ENCODE measurements around the gene LMBR1. TPM values are rescaled to one million over a fixed set of nuclear protein-coding genes. Genes with fewer than 3 reads are reported as not detected.
A peak's percentile ranks its signal among the peaks of the same experiment; 100 is the strongest.

The LMBR1 gene
- total and polyA plus RNA-seq, 2 experiments from 2014 or later = 21.8 to 26.7 TPM

DNA sequence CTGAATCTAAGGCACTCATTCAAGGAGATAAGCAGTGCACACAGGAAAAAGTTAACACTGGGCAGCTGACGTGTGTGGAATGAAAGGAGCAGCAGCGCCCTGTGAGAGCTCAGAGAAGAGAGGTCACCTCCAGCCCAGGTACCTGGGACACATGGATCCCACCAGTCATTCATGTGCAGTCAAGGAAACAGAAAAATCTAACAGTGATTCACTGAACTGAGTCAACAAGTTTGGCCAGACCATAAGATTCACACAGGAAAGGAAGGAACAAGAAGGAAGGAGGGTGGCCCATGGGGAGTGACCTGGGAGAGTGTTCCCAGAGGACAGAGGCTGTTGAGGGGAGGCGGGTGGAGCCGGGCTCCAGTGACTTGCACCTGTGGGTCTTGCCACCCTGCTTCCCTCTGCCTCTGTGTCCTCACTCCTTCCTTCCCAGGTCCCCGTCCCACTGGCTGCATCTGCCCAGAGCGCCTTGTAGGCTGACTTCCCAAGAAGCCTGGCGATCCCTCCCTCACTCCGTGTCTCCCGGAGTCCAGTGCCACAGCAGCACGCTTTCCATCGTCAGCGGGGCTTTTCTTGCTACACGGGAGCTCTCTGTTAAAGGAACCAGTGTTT is 224.7 kb downstream of the LMBR1 start:
- H2AFZ ChIP-seq = no peak overlapping the region
- no peaks in the 10 kb centered on the region for H3K4me1 ChIP-seq (ENCODE audit: insufficient read depth)
- TF ChIP-seq EZH2phosphoT487 (IDR thresholded peaks at IDR 0.05; ENCODE audit: insufficient read depth, low read depth) (no peak), EZH2 (IDR thresholded peaks at IDR 0.05; ENCODE audit: insufficient read depth, poor library complexity, severe bottlenecking) (no peak)
- H3F3A ChIP-seq (ENCODE audit: insufficient read depth) = no peaks in the 10 kb centered on the region
- H3K27ac ChIP-seq = no peak overlapping the region
- peak; percentile 10 for DNase-seq
- H4K20me1 ChIP-seq (ENCODE audit: insufficient read depth) = no peaks in the 10 kb centered on the region
- WGBS, 2 experiments (ENCODE audit: low coverage in 1 of 2, low lambda C conversion rate in 2 of 2, missing lambda C conversion rate in 2 of 2) = 96% methylated on average over 13 of the region's 13 CpGs
- no peak overlapping the region for H3K4me2 ChIP-seq (ENCODE audit: unreplicated experiment)
- no peaks in the 10 kb centered on the region for H3K9me3 ChIP-seq (ENCODE audit: low read depth)
- no peaks in the 10 kb centered on the region for H3K27me3 ChIP-seq (replicated peaks; ENCODE audit: insufficient read depth)
- H3K4me3 ChIP-seq = no peak overlapping the region
- in situ Hi-C loops (cut with MboI) = no loop called here
- no peak overlapping the region for H3K9ac ChIP-seq
- H3K79me2 ChIP-seq (ENCODE audit: insufficient read depth) = no peaks in the 10 kb centered on the region
- H3K9me2 ChIP-seq (ENCODE audit: insufficient read depth) = no peaks in the 10 kb centered on the region
- H3K36me3 ChIP-seq (ENCODE audit: low read depth) = no peaks in the 10 kb centered on the region; the same call in 1 of the 2 replicates

DNA sequence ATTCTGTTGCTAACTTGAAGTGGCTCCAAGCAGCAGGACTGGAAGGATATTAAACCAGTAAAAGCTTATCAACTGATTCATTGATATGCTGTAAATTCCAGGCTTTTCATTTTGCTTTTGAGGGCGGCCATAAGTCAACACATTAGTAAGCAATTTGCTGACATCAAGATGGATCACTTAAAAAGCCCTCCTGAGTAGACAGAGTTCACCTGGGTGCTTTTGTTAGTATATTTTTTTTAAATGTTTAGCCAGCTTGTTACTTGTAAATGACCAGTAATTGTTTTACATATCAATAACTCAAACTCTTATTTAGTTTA is 225.9 kb downstream of the LMBR1 start:
- WGBS, 2 experiments (ENCODE audit: low coverage in 1 of 2, low lambda C conversion rate in 2 of 2, missing lambda C conversion rate in 2 of 2) = 71 to 72% methylated on average over 1 of the region's 1 CpG
- H3K79me2 ChIP-seq (ENCODE audit: insufficient read depth) = no peaks in the 10 kb centered on the region
- H3F3A ChIP-seq (ENCODE audit: insufficient read depth) = no peaks in the 10 kb centered on the region
- no peak overlapping the region for H3K4me2 ChIP-seq (ENCODE audit: unreplicated experiment)
- no peaks in the 10 kb centered on the region for H3K9me2 ChIP-seq (ENCODE audit: insufficient read depth)
- no peaks in the 10 kb centered on the region for H4K20me1 ChIP-seq (ENCODE audit: insufficient read depth)
- in situ Hi-C loops (cut with MboI) = no loop called here
- H3K27ac ChIP-seq = no peak overlapping the region
- no peak overlapping the region for H3K4me3 ChIP-seq
- no peaks in the 10 kb centered on the region for H3K27me3 ChIP-seq (replicated peaks; ENCODE audit: insufficient read depth)
- H3K9ac ChIP-seq = no peak overlapping the region
- H3K36me3 ChIP-seq (ENCODE audit: low read depth) = no peaks in the 10 kb centered on the region; the same call in 1 of the 2 replicates
- H3K9me3 ChIP-seq (ENCODE audit: low read depth) = no peaks in the 10 kb centered on the region
- no peak overlapping the region for H2AFZ ChIP-seq
- TF ChIP-seq EZH2phosphoT487 (IDR thresholded peaks at IDR 0.05; ENCODE audit: insufficient read depth, low read depth) (no peak), EZH2 (IDR thresholded peaks at IDR 0.05; ENCODE audit: insufficient read depth, poor library complexity, severe bottlenecking) (no peak)
- DNase-seq = no peak
- no peaks in the 10 kb centered on the region for H3K4me1 ChIP-seq (ENCODE audit: insufficient read depth)

DNA sequence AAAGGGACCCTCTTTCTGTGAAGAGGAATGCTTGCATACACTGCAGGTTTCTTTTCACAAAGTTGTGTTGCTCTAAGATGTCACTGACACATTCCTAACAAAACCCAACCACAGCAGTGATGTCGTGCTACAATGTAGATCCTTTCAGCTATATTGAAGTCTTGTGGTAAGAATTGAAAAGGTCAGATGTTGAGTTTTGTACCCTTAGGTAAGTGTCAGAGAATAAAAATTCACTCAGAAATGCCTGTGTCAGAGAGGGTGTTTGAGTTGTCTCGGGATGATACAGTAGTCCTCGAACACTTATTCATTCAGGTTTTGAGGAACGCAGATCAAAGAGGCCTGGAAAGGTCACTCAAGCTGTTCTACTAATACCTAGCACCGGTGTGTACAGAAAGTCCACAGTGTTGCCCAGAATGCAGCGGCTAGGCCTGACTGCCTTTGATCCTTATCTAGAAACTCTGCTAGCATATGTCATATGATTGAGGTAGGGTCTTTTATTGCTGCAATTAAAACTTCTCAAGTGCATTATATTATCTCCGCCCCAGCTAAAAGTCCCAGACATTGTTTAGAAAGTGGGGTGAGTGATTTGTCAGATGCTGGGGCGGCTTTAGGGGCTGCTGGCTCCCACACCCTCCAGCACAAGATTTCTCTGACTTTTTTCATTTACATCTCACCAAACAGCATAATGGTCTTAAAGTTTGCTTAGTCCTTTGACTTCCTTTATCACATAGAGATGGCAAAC is 226.4 kb downstream of the LMBR1 start:
- Histone ChIP-seq H2AFZ (no peak overlapping the region), H3K4me1 (ENCODE audit: insufficient read depth) (no peaks in the 10 kb centered on the region), H3K9me3 (ENCODE audit: low read depth) (no peaks in the 10 kb centered on the region), H3K9me2 (ENCODE audit: insufficient read depth) (no peaks in the 10 kb centered on the region), H3K9ac (no peak overlapping the region), H3K4me3 (no peak overlapping the region), H3K79me2 (ENCODE audit: insufficient read depth) (no peaks in the 10 kb centered on the region), H3K36me3 (ENCODE audit: low read depth) (no peaks in the 10 kb centered on the region; the same call in 1 of the 2 replicates), H3F3A (ENCODE audit: insufficient read depth) (no peaks in the 10 kb centered on the region), H3K27me3 (replicated peaks; ENCODE audit: insufficient read depth) (no peaks in the 10 kb centered on the region), H4K20me1 (ENCODE audit: insufficient read depth) (no peaks in the 10 kb centered on the region), H3K4me2 (ENCODE audit: unreplicated experiment) (no peak overlapping the region), H3K27ac (no peak overlapping the region)
- 34 to 35% methylated on average over 8 of the region's 8 CpGs for WGBS, 2 experiments (ENCODE audit: low coverage in 1 of 2, low lambda C conversion rate in 2 of 2, missing lambda C conversion rate in 2 of 2)
- in situ Hi-C loops (cut with MboI) = no loop called here
- DNase-seq = no peak
- TF ChIP-seq EZH2phosphoT487 (IDR thresholded peaks at IDR 0.05; ENCODE audit: insufficient read depth, low read depth) (no peak), EZH2 (IDR thresholded peaks at IDR 0.05; ENCODE audit: insufficient read depth, poor library complexity, severe bottlenecking) (no peak)

DNA sequence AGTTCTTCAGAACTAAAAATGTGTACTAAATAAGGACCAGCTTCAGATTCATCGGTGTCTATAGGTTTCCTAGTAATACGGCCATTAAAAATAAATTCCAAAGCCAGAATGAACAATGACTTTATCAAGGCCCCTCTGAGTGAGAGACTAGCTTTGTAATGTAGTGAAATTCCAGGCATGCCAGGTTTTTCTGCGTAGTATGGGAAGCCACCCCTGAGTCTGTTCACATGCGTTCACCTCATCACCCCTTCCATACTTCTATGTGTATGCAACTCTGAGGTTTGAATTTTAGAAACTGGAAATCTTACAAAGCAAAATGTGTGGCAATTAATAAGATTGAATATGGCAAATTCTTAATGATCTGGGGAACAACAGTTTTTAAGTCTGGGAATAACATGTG is 227.9 kb downstream of the LMBR1 start:
- no peak overlapping the region for H3K9ac ChIP-seq
- no peaks in the 10 kb centered on the region for H3F3A ChIP-seq (ENCODE audit: insufficient read depth)
- H3K36me3 ChIP-seq (ENCODE audit: low read depth) = no peaks in the 10 kb centered on the region
- no peaks in the 10 kb centered on the region for H3K9me2 ChIP-seq (ENCODE audit: insufficient read depth)
- H3K4me1 ChIP-seq (ENCODE audit: insufficient read depth) = no peaks in the 10 kb centered on the region
- DNase-seq = no peak
- H3K9me3 ChIP-seq (ENCODE audit: low read depth) = no peaks in the 10 kb centered on the region
- WGBS, 2 experiments (ENCODE audit: low coverage in 1 of 2, low lambda C conversion rate in 2 of 2, missing lambda C conversion rate in 2 of 2) = 84 to 88% methylated on average over 4 of the region's 4 CpGs
- H3K27me3 ChIP-seq (replicated peaks; ENCODE audit: insufficient read depth) = no peaks in the 10 kb centered on the region
- H3K27ac ChIP-seq = no peak overlapping the region
- H2AFZ ChIP-seq = no peak overlapping the region
- TF ChIP-seq EZH2 (IDR thresholded peaks at IDR 0.05; ENCODE audit: insufficient read depth, poor library complexity, severe bottlenecking) (no peak), EZH2phosphoT487 (IDR thresholded peaks at IDR 0.05; ENCODE audit: insufficient read depth, low read depth) (no peak)
- H4K20me1 ChIP-seq (ENCODE audit: insufficient read depth) = no peaks in the 10 kb centered on the region
- no peaks in the 10 kb centered on the region for H3K79me2 ChIP-seq (ENCODE audit: insufficient read depth)
- H3K4me2 ChIP-seq (ENCODE audit: unreplicated experiment) = no peak overlapping the region
- H3K4me3 ChIP-seq = no peak overlapping the region
- in situ Hi-C loops (cut with MboI) = no loop called here

Data from GM23248 (cell line).